ENCODE data around the gene ETAA1. TPM values are rescaled to one million over a fixed set of nuclear protein-coding genes. Genes with fewer than 3 reads are reported as not detected.

Gene ETAA1
- total RNA-seq, 1 experiment from 2014 or later = 18.8 TPM

- Histone ChIP-seq H4K91ac (ENCODE audit: insufficient read length, low read depth, low read length) (no peak overlapping the region), H3K79me2 (ENCODE audit: insufficient read depth, low read length) (no peaks in the 10 kb centered on the region), H2BK5ac (ENCODE audit: insufficient read length, low read length) (no peak overlapping the region), H2BK15ac (ENCODE audit: low read depth, low read length) (no peak overlapping the region), H2BK12ac (ENCODE audit: insufficient read length, low read depth, low read length) (no peak overlapping the region), H3K9ac (ENCODE audit: extremely low read depth, insufficient read length, low read length) (no peak overlapping the region), H4K8ac (replicated peaks; ENCODE audit: insufficient read length, low read depth, low read length) (no peak overlapping the region), H4K5ac (ENCODE audit: insufficient read length, low read depth, low read length) (no peak overlapping the region), H3K18ac (ENCODE audit: insufficient read length, low read depth, low read length) (no peak overlapping the region), H2AK5ac (ENCODE audit: insufficient read length, low read length) (no peak overlapping the region), H3K23me2 (ENCODE audit: insufficient read length, low read depth, low read length, poor library complexity, severe bottlenecking) (no peaks in the 10 kb centered on the region), H3K27me3 (ENCODE audit: insufficient read depth, low read length) (no peaks in the 10 kb centered on the region), H3K27ac (ENCODE audit: insufficient read length, low read depth, low read length) (no peak overlapping the region), H4K20me1 (ENCODE audit: control insufficient read depth, insufficient read depth, insufficient read length) (no peaks in the 10 kb centered on the region), H2BK120ac (ENCODE audit: low read depth, low read length, poor library complexity, severe bottlenecking) (no peak overlapping the region), H3K9me3 (ENCODE audit: control insufficient read depth, low read depth, low read length) (no peaks in the 10 kb centered on the region), H3K4me1 (ENCODE audit: insufficient read depth, low read length) (no peaks in the 10 kb centered on the region), H3K14ac (ENCODE audit: insufficient read depth, low read length) (no peak overlapping the region), H2BK20ac (ENCODE audit: low read depth, low read length, poor library complexity, severe bottlenecking) (no peak overlapping the region), H2AFZ (ENCODE audit: low read length) (no peak overlapping the region), H3K56ac (ENCODE audit: insufficient read length, low read depth, low read length) (no peak overlapping the region), H3K4me2 (ENCODE audit: insufficient read depth, insufficient read length, low read length) (no peak overlapping the region), H3T11ph (ENCODE audit: low read length) (no peak overlapping the region), H3K23ac (ENCODE audit: insufficient read length, low read depth, low read length) (no peak overlapping the region), H3K79me1 (ENCODE audit: insufficient read depth, low read depth, low read length, poor library complexity, severe bottlenecking) (no peaks in the 10 kb centered on the region), H3K4ac (ENCODE audit: low read depth, low read length) (no peak overlapping the region)
- no peak for TF ChIP-seq CTCF (conservative IDR thresholded peaks at IDR 0.05)
- Mint-ChIP-seq H3K4me1 (peaks cover 0 to 2% of the 10 kb centered on the region in 2 experiments; a peak in 3 of 4 replicates), H3K36me3 (ENCODE audit: insufficient read depth in 1 of 3, low read depth in 3 of 3) (no peaks in the 10 kb centered on the region), H3K27ac (no peak overlapping the region), H3K4me3 (no peak overlapping the region), H3K9me3 (no peaks in the 10 kb centered on the region), H3K27me3 (ENCODE audit: low read depth) (no peaks in the 10 kb centered on the region)
- DNase-seq = no peak
- WGBS (ENCODE audit: extremely low coverage, insufficient read length, low lambda C conversion rate) = no CpG with 5 or more reads among the region's 2 CpGs
Observed at GRCh38 chr2:67446491-67446911, 49.4 kb downstream of the ETAA1 start.
